Measurements from ENCODE around the gene UVRAG. TPM values are rescaled to one million over a fixed set of nuclear protein-coding genes. Genes with fewer than 3 reads are reported as not detected.

UVRAG gene
- total RNA-seq, 6 donors from 2014 or later: 23.3 to 72.3 (median 28.5) TPM

- Histone ChIP-seq H3K4me1 (peaks cover 7 to 19% (median 14%) of the 10 kb centered on the region in 4 donors), H3K27me3 (no peaks in the 10 kb centered on the region), H3K27ac (no peak overlapping the region), H3K36me3 (no peaks in the 10 kb centered on the region), H3K4me3 (no peak overlapping the region), H3K9me3 (no peaks in the 10 kb centered on the region)
- TF ChIP-seq POLR2AphosphoS5 (IDR thresholded peaks at IDR 0.05): no peak
- TF ChIP-seq POLR2A (IDR thresholded peaks at IDR 0.05): no peak
- TF ChIP-seq EP300 (IDR thresholded peaks at IDR 0.05): no peak
- TF ChIP-seq CTCF (IDR thresholded peaks at IDR 0.05): no peak
- DNase-seq: peak in 1 of 2 donors; percentile 30
- peak; percentile 37 to 51 for ATAC-seq (ENCODE audit: low FRiP score in 2 of 2)
- 71 to 73% methylated on average over 8 of the region's 8 CpGs for WGBS, 2 donors
These were observed 131.8 kb downstream of the UVRAG start for GRCh38 chr11:75946531-75947530.

- 74 to 79% methylated on average over 6 of the region's 6 CpGs for WGBS, 2 donors
- Histone ChIP-seq H3K9me3 (no peaks in the 10 kb centered on the region), H3K4me3 (no peak overlapping the region), H3K27ac (no peak overlapping the region), H3K4me1 (peaks cover 7 to 19% (median 14%) of the 10 kb centered on the region in 4 donors), H3K36me3 (no peaks in the 10 kb centered on the region), H3K27me3 (no peaks in the 10 kb centered on the region)
- DNase-seq (no peak), ATAC-seq (ENCODE audit: low FRiP score in 2 of 2) (no peak)
- TF ChIP-seq POLR2A (IDR thresholded peaks at IDR 0.05): no peak
- TF ChIP-seq EP300 (IDR thresholded peaks at IDR 0.05): no peak
- no peak for TF ChIP-seq CTCF (IDR thresholded peaks at IDR 0.05)
- no peak for TF ChIP-seq POLR2AphosphoS5 (IDR thresholded peaks at IDR 0.05)
These were observed 134.1 kb downstream of the UVRAG start for GRCh38 chr11:75949023-75949672.

DNA sequence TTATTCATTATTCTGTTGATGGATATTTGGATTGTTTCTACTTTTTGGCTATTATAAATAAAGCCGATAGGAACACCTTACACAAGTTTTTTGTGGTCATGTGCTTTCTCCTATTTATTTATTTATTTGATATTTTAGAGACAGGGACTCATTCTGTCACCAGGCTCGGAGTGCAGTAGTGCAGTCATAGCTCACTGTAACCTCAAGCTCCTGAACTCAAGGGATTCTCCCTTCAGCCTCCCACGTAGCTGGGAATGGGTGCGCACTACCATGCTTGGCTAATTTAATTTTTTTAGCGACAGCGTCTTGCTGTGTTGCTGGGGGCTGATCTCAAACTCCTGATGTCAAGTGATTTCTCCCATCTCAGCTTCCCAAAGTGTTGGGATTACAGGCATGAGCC, 135.1 kb downstream of the UVRAG start:
- DNase-seq (no peak), ATAC-seq (ENCODE audit: low FRiP score in 2 of 2) (no peak)
- Histone ChIP-seq H3K36me3 (no peaks in the 10 kb centered on the region), H3K4me1 (peaks cover 7 to 19% (median 14%) of the 10 kb centered on the region in 4 donors), H3K4me3 (no peak overlapping the region), H3K27ac (no peak overlapping the region), H3K27me3 (no peaks in the 10 kb centered on the region), H3K9me3 (no peaks in the 10 kb centered on the region)
- WGBS, 2 donors: 93 to 96% methylated on average over 6 of the region's 6 CpGs
- no peak for TF ChIP-seq POLR2A (IDR thresholded peaks at IDR 0.05)
- TF ChIP-seq POLR2AphosphoS5 (IDR thresholded peaks at IDR 0.05): no peak
- no peak for TF ChIP-seq EP300 (IDR thresholded peaks at IDR 0.05)
- TF ChIP-seq CTCF (IDR thresholded peaks at IDR 0.05): no peak

- TF ChIP-seq POLR2AphosphoS5 (IDR thresholded peaks at IDR 0.05): no peak
- Histone ChIP-seq H3K4me3 (no peak overlapping the region), H3K4me1 (no peaks in the 10 kb centered on the region), H3K9me3 (no peaks in the 10 kb centered on the region), H3K27ac (no peak overlapping the region), H3K27me3 (no peaks in the 10 kb centered on the region), H3K36me3 (no peaks in the 10 kb centered on the region)
- 90 to 94% methylated on average over 2 of the region's 2 CpGs for WGBS, 2 donors
- DNase-seq (no peak), ATAC-seq (ENCODE audit: low FRiP score in 2 of 2) (no peak)
These were observed 139.0 kb downstream of the UVRAG start for GRCh38 chr11:75954039-75954438.

DNA sequence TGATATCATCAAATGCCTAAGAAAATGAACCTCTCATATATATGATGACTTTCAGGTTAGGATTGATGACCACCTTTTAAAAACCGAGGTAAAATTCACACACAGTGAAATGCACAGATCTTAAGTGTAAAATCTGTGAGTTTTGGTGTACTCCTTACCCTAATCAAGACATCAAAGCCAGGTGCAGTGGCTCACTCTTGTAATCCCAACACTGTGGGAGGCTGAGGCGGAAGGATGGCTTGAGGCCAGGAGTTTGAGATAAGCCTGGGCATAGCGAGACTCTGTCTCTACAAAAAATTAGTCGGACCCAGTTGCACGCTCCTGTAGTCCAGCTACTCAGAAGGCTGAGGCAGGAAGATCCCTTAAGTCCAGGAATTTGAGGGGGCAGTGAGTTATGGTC, 140.4 kb downstream of the UVRAG start:
- no peaks in the 10 kb centered on the region for H3K9me3 ChIP-seq
- WGBS, 2 donors: 95% methylated on average over 5 of the region's 5 CpGs
- DNase-seq (no peak), ATAC-seq (ENCODE audit: low FRiP score in 2 of 2) (no peak)
- no peak overlapping the region for H3K4me3 ChIP-seq
- no peak overlapping the region for H3K27ac ChIP-seq
- TF ChIP-seq CTCF (IDR thresholded peaks at IDR 0.05) (no peak), POLR2A (IDR thresholded peaks at IDR 0.05) (no peak), POLR2AphosphoS5 (IDR thresholded peaks at IDR 0.05) (no peak), EP300 (IDR thresholded peaks at IDR 0.05) (no peak)
- no peaks in the 10 kb centered on the region for H3K4me1 ChIP-seq
- H3K36me3 ChIP-seq: no peaks in the 10 kb centered on the region
- H3K27me3 ChIP-seq: no peaks in the 10 kb centered on the region

Measured in upper lobe of left lung (tissue), 6 donors.